Chondrocyte (in vitro differentiated cells): ENCODE measurements around the gene OR2T27. TPM values are rescaled to one million over a fixed set of nuclear protein-coding genes. Genes with fewer than 3 reads are reported as not detected.

Experiments
- DNase-seq: peaks from one replicate; pipeline ENCODE4 v3.0.0; 2021; ENCODE audit warnings: mixed read lengths, low spot score
- H3K27ac Mint-ChIP-seq: one replicate; pipeline ENCODE4 v1.8.0; 2021; ENCODE audit warnings: mild to moderate bottlenecking, moderate library complexity, mixed read lengths; ENCODE audit not compliant: unreplicated experiment
- H3K27me3 Mint-ChIP-seq: 2 replicates; pipeline ENCODE4 v1.8.0; 2021; ENCODE audit warnings: low read depth, mixed read lengths
- H3K36me3 Mint-ChIP-seq: 2 replicates; pipeline ENCODE4 v1.8.0; 2021; ENCODE audit warnings: low read depth, mixed read lengths
- H3K4me1 Mint-ChIP-seq: 2 replicates; pipeline ENCODE4 v1.8.0; 2021; ENCODE audit warnings: low read depth, mild to moderate bottlenecking, mixed read lengths
- H3K4me3 Mint-ChIP-seq: one replicate; pipeline ENCODE4 v1.8.0; 2021; ENCODE audit warnings: mild to moderate bottlenecking, moderate library complexity, mixed read lengths; ENCODE audit not compliant: unreplicated experiment
- H3K9me3 Mint-ChIP-seq: 2 replicates; pipeline ENCODE4 v1.8.0; 2021; ENCODE audit warnings: low read depth, mixed read lengths
- CTCF ChIP-seq: fragments of 200-600 bp; sonication (generic); IDR thresholded peaks from 2 replicates; pipeline ENCODE4 v1.5.0; 2021; ENCODE audit warnings: antibody characterized with exemption, mild to moderate bottlenecking, moderate library complexity
- total RNA-seq: library from RNA; stranded (reverse); gene quantifications from 3 replicates; pipeline ENCODE4 v1.2.1, GENCODE V29; 2021

Gene OR2T27
- total RNA-seq, 1 donor from 2014 or later = not detected

- Mint-ChIP-seq H3K4me3 (no peak overlapping the region), H3K36me3 (no peaks in the 10 kb centered on the region), H3K27me3 (peaks cover 4% of the 10 kb centered on the region), H3K9me3 (peaks cover 10% of the 10 kb centered on the region), H3K27ac (no peak overlapping the region), H3K4me1 (no peaks in the 10 kb centered on the region)
- no peak for DNase-seq
- TF ChIP-seq CTCF = peak; percentile 76
These were observed 36.5 kb downstream of the OR2T27 start for GRCh38 chr1:248618878-248619277.

DNA sequence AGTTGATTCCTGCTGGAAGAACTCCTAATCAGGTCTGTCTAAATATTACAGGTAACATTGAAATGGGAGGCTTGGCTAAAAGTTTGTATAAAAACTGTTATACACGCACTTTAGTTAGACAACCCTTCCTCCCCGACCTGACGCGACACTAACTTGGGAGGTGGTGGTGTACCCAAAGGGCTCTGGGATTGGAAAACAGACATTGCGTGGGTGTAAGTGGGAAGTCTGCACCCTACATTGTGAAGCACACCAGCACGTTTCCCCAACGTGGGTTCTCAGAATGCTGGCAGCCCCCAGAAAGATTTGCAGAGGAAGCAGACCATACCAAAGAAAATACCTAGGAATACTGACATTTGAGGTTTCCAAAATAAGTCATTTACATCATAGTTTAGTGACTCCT is 37.2 kb downstream of the OR2T27 start:
- Mint-ChIP-seq H3K36me3 (no peaks in the 10 kb centered on the region), H3K4me1 (no peaks in the 10 kb centered on the region), H3K27me3 (peaks cover 4% of the 10 kb centered on the region), H3K9me3 (peaks cover 10% of the 10 kb centered on the region), H3K4me3 (no peak overlapping the region), H3K27ac (no peak overlapping the region)
- no peak for TF ChIP-seq CTCF
- DNase-seq = no peak

- no peak for TF ChIP-seq CTCF
- peaks cover 2% of the 10 kb centered on the region for H3K27me3 Mint-ChIP-seq
- H3K4me1 Mint-ChIP-seq = no peaks in the 10 kb centered on the region
- DNase-seq = no peak
- peaks cover 10% of the 10 kb centered on the region for H3K9me3 Mint-ChIP-seq
- no peak overlapping the region for H3K27ac Mint-ChIP-seq
- no peak overlapping the region for H3K4me3 Mint-ChIP-seq
- H3K36me3 Mint-ChIP-seq = no peaks in the 10 kb centered on the region
These were observed 41.6 kb downstream of the OR2T27 start for GRCh38 chr1:248613742-248614141.

- Mint-ChIP-seq H3K36me3 (no peaks in the 10 kb centered on the region), H3K9me3 (peaks cover 10% of the 10 kb centered on the region), H3K27ac (no peak overlapping the region), H3K27me3 (no peaks in the 10 kb centered on the region), H3K4me1 (no peaks in the 10 kb centered on the region), H3K4me3 (no peak overlapping the region)
- no peak for DNase-seq
- no peak for TF ChIP-seq CTCF
These were observed 43.4 kb downstream of the OR2T27 start for GRCh38 chr1:248611883-248612414.

GRCh38 chr1:248610301-248610700 is 45.0 kb downstream of the OR2T27 start:
- TF ChIP-seq CTCF = no peak

More at GRCh38 chr1:248610301-248610700, 45.0 kb downstream of the OR2T27 start:
- Mint-ChIP-seq H3K27me3 (no peaks in the 10 kb centered on the region), H3K4me3 (no peak overlapping the region), H3K27ac (no peak overlapping the region), H3K36me3 (no peaks in the 10 kb centered on the region), H3K9me3 (peaks cover 18% of the 10 kb centered on the region), H3K4me1 (no peaks in the 10 kb centered on the region)
- DNase-seq = no peak

Other genes starting within 250 kb of the OR2T27 start
- not detected in 3 replicates for gene OR2T2, start 209.9 kb downstream of the OR2T27 start, total RNA-seq
- gene OR2T3, start 182.2 kb downstream of the OR2T27 start, total RNA-seq = not detected in 3 replicates
- not detected in 3 replicates for gene OR2T5, start 166.9 kb downstream of the OR2T27 start, total RNA-seq
- gene OR2G6, start 147.5 kb downstream of the OR2T27 start, total RNA-seq = not detected in 3 replicates
- not detected in 3 replicates for gene OR2T29, start 92.8 kb downstream of the OR2T27 start, total RNA-seq
- not detected in 3 replicates for gene OR2T34, start 80.8 kb downstream of the OR2T27 start, total RNA-seq
- gene OR2T10, start 57.8 kb downstream of the OR2T27 start, total RNA-seq = not detected in 3 replicates
- not detected in 3 replicates for gene OR2T11, start 20.4 kb downstream of the OR2T27 start, total RNA-seq
- not detected in 3 replicates for gene OR2T35, start 10.2 kb downstream of the OR2T27 start, total RNA-seq
- not detected in 3 replicates for gene OR14I1, start 47.2 kb upstream of the OR2T27 start, total RNA-seq
- gene LYPD8, start 100.2 kb upstream of the OR2T27 start, total RNA-seq = not detected in 3 replicates
- 30.1 to 33.9 TPM (median 30.8 TPM) in 3 replicates for gene SH3BP5L, start 170.4 kb upstream of the OR2T27 start, total RNA-seq
- gene ZNF672, start 182.7 kb upstream of the OR2T27 start, total RNA-seq = 17.1 to 20.2 TPM (median 19.8 TPM) in 3 replicates
- gene ZNF692, start 203.6 kb upstream of the OR2T27 start, total RNA-seq = 20.7 to 36.4 TPM (median 21.6 TPM) in 3 replicates